M059J (cell line): ENCODE results near the gene OPTC. TPM values are rescaled to one million over a fixed set of nuclear protein-coding genes. Genes with fewer than 3 reads are reported as not detected.
A peak's percentile ranks its signal among the peaks of the same experiment; 100 is the strongest.
"Not testable (repeated sequence)": the region's sequence is repeated elsewhere in the genome, so short reads cannot be mapped to it uniquely, and the experiment has no call there.

Source experiments
- DNase-seq: peaks from one replicate; pipeline ENCODE4 v3.0.0-alpha.2; 2012; ENCODE audit warnings: low read depth
- total RNA-seq: library from RNA; depleted of rRNA; stranded (reverse); fragments of >200 nt; shearing (Covaris generic); gene quantifications from 2 replicates; pipeline ENCODE4 v1.2.3, GENCODE V29; 2014; rRNA removed

The OPTC gene, protein sequence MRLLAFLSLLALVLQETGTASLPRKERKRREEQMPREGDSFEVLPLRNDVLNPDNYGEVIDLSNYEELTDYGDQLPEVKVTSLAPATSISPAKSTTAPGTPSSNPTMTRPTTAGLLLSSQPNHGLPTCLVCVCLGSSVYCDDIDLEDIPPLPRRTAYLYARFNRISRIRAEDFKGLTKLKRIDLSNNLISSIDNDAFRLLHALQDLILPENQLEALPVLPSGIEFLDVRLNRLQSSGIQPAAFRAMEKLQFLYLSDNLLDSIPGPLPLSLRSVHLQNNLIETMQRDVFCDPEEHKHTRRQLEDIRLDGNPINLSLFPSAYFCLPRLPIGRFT
- not detected in 2 replicates for total RNA-seq

DNA sequence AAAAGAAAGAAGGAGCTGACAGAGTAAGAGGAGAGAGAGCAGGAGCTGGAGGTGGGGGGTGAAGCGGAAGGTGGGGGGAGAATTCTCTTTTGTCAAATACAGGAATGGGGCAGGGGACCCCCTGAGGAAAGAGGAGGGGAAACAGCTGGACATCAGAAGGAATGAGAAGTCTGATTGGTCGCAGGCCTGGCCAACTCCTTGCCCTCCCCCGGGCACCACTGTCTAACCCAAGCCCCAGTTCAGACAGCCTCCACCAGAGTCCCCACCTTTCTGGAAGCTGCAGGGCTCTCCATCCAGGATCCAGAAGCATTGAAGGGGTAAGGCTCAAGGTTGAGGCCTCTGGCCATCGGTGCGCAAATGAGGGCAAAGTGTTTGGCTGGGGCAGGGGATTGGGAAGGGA, at the start of gene OPTC:
TSS of gene OPTC (plus strand) at position 253 of the 400 bp plus-strand sequence. CDS start 1,853 bp downstream, outside the sequence.
- no peak for DNase-seq

DNA sequence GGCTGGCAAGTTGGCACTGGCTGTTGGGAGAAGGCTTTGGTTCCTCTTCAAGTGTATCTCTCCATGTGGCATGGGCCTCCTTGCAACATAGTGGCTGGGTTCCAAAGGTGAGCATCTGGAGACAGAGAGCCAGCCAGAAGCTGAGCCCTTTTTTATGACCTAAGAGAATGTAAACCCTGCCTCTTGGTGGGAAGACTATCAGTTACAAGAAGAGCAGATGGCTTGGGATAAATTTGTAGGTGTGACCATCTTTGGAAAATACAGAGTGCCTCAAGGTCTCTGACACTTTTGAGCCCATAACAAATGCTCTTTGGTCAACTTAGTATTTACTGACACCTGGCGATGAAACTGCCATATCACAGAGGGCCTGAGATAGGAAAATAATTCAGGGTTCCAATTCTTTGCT, 49.8 kb upstream of the OPTC start:
- no peak for DNase-seq

DNA sequence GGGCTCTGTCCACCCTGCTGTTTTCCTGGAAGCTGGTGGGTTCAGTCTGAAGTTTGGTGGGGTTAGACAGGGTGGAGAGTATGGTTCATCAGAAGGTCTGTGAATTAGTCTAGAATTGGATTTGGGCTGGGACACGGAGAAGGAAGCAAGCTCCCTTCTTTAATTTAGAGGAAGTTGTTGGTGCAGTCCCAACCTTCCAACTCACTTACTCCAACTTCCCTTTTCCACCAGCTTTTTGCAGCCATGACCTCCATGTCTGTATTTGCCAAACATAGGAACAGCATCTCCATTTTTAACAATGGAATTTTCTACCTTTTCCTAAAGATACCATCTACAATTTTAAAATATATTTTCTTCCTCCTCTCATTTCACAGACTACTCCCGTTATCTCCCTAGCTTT, 46.8 kb upstream of the OPTC start:
- DNase-seq = no peak

DNA sequence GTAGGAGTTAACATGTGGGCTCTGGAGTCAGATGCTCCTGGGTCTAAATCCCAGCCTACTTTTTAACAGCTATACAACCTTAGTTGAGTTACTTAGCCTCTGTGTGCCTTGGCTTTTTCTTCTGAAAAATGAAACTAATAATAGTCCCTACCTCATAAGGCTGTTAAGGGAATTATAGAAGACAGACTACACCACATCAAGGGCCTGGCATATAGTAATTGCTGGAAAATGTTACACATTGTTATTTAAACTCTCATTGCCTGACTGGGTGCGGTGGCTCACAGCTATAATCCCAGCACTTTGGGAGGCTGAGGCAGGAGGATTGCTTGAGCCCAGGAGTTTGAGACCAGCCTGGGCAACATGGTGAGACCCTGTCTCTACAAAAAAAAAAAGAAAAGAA, 46.4 kb upstream of the OPTC start:
- not testable (repeated sequence) for DNase-seq

DNA sequence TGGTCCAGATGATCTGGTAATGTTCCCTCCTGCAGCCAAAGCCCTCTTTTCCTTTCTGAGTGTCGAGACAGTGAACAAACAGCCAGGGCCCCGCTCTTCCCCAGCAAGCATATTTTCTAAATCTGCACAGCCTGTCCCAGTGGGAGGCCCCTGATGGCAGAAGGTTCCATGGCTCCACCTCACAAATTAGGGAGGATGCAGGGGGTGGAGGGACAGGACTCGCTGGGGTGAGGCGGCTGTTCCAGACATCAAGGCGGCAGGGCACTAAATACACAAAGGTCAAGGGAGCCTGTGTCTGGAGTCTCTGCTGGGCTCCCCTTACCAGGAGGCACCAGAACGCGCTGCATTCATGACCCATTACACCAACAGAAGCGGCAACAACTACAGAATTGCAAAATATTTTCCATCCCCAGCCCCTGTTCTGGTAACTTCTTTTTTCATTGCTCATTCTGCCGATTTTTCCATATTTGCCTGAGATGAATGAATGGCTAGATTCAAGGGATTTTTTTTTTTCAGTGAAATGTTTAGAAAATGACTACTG, 45.4 kb upstream of the OPTC start:
- DNase-seq = no peak

DNA sequence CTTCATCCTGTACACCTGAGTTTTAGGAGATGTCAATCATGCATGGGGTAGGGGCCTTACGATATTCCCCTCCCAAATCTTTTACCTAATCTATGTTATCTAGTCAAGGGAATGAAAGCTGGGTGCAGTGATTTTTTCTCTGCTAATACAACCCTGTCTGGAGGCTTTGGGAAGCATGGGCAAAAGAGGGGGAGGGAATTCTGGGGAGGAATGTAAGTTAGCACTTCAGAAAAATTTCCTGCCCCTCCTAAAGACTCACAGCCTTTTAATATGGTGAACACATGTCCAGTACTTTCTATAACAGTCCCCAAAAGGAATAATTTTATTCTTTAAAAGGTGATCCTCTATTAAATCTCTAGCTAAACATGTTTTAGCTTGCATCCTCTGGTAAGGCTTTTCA, 44.0 kb upstream of the OPTC start:
- DNase-seq = no peak

DNA sequence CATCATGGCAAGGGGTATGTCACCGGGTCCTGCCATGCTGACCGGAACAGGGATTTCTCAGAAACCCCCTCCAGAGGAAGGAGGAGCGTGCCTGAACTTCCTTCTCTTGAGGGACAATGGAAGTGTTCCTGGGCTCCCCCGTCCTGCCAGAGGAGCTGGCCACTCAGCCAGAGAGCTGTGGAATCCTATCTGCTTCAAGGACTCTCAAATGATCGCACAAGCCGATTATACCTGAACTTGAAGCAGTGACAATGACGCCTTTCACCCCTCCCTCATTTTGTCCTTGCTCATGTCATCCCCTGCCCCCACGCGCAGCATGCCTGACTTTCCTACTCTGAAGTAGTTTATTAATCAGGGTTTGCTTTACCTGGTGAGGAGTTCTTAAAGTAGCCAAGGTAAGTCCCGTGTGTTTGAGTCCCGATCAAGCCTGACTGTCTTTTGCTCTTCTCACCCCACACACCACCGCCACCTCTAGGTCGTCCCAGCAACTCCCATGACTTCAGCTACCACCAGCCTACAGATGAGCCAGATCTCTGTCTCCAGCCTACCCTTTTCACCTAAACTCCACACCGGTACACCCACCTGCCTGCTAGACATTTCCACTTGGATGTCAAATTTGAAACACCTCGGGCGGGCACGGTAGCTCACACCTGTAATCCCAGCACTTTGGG, 43.3 kb upstream of the OPTC start:
- DNase-seq = no peak

DNA sequence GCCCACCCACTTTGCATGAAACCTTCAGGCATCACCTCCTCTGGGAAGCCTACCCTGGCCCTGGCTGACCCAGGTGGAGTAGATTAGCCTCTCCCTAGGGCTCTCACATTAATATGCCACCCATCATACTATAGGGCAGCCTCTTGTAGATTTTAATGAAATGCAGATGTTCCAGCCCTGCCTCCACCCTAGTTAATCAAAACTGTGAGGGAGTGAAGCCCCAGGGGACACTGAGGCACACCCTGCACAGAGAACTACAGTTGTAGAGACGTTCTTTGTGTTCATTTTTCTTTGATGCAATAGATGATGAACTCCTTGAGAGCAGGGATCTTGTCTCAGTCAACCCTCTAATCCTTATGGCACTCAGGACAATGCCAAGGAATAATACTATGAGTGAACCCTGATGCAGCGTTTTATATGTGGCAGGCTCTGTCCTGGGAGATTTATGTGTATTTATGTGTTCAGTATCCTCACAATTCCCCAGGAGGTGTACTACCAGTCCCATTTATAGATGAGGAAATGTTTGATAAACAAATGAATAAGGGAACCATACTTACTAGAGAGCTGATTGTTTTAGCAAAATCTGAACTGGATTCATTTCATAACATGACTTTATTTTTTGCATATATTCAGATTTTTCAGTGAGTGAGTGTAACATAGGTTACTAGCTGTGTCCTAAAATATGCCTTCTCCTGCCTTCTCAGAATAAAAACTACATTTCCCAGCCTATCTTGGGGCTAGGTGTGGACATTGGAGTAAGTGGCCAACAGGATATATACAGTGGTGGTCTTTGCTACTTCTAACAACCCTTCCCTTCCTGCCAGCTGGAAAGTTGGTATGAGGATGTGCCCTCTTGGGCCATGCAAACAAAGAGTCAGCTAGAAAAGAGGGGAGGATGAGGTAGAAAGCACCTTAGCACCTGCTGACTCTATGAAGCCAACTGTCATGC, 41.8 kb upstream of the OPTC start:
- no peak for DNase-seq

DNA sequence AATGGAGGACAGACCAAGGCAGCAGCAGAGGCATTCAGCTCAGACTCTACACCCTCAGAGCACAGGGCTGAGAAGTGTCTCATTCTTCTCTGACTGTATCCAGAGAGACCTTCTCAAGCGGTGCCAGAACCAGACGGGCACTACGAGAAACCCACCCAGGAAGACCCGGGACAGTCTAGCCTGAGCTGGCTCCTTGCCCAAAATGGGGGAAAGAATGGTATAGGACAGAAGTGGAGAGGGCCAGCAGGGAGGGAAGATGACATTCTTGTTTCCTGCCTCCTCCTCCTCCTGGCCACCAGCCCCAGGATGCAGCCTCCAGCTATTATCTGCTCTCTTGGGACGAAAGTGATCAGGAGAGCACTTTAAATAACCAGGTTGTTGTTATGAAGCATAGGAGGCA, 40.9 kb upstream of the OPTC start:
- no peak for DNase-seq

DNA sequence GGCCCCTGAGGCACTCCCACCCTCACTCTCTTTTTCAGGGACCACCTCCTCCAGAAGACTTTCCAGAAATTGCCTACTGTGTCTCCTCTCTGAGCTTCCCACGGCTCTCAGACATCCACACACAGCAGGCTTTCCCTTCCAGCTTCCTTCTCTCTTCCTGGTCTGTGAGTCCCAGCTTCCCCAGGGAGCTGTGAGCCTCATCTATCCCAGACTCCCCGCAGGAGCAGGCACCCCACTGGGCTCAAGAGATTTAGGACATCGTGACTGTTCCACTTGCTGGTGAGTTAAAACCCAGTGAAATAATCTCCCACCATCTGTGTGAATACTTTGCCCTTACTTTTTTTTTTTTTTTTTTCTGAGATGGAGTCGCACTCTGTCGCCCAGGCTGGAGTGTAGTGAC, 40.3 kb upstream of the OPTC start:
- no peak for DNase-seq

DNA sequence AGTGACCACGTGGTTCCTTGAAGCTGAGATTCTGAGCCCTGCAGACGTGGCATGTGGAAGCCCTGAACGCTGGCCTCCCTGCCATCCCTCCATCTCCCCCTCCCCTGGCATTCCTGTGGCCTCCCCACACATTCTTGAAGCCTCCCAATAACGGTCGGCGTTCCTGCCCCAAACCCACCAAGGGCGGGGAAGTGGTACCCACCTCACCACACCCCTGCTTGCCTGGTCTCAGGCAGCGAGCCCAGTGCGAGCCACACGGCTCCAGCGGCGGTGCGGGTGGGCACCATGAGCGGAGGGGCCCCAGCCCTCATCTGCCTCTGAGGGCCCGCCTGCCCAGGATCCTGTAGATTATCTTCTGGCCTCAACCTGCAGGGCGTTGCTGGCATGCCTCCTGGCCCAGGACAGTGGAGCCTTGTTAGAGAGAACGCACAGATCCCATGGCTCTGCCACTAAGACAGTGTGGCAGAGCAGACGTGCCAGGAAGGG, 38.9 kb upstream of the OPTC start:
- DNase-seq = peak; percentile 90

DNA sequence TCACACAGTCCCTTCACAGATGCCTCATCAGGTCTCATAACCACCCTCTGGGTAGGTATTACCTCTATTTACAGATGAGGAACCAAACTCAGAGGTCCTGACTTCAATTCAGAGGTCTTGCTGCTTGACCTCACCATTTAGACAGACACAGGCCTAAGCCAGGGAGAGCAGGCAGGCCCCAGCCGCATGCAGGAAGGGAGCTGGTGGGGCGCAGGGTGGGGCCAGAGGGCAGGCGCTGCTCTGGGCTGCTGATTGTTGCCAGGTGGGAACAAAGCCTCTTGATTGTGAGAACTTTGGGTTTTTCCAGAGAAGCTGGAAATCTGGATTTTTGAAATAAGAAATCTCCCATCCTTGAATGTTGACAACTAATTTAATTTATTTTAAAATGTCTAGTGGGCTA, 38.2 kb upstream of the OPTC start:
- DNase-seq = peak; percentile 7

DNA sequence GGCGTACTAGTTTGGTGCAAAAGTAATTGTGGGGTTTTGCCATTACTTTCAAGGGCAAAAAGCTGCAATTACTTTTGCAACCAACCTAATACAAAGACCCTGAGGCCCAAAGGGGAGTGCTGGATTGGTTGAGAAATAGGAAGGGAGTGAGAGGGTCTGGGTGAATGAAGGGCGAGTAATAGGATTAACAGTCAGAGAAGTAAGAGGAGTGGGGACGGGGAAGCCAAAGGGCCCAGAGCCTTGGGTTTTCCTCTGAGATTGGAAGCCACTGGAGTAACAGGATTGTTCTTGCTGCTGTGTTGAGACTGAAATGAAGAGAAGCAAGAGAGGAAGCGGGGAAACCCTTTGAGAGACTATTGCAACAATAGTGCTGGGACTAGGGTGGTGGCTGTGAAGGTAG, 37.4 kb upstream of the OPTC start:
- DNase-seq = no peak

DNA sequence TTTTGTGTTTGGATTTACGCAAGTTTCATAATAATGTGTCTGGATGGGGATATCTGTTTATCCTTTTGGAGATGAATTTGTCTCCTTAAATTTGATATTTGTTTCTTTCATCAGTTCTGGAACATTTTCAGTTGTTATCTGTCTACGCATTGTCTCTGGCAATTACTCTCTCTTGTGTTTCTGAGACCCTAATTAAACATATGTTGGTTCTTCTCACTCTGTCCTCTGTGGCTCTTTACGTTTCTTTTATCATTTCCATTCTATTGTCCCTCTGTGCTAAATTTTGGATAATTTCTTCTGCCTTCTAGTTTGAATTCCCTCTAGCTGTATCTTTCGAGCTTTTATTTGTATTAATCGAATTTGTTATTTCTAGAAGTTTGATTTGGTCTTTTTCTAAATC, 35.9 kb upstream of the OPTC start:
- DNase-seq = no peak

DNA sequence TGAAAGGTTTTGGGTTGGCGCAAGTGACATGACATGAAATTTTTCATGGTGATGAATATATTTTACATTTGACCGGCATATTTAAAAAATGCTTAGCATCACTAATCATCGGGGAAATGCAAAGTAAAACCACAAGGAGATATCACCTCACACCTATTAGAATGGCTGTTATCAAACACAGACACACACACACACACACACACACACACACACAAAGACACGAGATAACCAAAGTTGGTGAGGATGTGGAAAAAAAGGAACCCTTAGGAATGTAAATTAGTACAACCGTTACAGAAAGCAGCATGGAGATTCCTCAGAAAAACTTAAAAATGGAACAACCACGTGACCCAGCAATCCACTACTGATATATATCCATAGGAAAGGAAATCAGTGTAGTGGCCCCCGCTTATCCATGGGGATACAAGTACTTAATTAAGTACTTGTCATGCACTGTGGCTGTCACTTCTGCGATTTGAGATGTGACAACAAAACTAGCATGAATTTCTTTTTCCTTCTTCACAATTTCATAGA, 34.2 kb upstream of the OPTC start:
- no peak for DNase-seq

DNA sequence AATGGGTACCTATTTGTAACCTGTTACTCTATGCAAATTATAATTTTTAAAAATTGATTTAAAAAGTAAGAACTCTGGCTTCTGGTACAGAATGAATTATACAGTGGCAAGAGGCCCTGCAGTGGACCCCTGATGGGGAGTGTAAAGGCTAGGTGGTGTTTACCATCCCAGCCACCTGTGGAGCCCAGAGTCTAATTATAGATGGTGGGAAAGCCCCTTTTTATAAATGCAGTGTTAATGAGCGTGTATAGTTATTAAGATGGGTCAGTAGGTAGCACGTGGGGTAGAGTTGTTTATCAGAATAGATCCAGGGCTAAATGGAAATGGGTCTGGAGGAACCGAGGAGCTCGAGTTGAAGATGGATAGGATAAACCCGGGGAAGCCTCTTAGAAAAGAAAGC, 32.2 kb upstream of the OPTC start:
- DNase-seq = no peak

DNA sequence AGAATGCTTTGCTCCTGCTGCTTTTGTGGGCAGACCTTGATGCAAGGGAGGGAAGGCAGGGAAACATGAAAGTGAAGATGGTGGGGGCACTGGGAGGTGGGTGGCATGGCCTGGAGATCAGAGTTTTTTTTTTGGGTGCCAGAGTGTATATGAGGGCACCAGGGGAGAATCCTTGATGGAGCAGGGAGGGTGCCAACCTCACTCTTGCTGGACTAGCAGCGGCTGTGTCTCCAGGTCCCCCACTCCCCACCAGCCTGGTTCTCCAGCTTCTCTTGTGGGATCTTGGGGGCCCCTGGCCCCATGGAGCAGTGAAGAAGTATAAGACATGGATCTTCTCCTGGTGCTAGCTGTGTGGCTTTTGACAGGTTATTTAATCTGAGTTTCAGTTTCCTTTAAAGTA, 31.8 kb upstream of the OPTC start:
- no peak for DNase-seq

DNA sequence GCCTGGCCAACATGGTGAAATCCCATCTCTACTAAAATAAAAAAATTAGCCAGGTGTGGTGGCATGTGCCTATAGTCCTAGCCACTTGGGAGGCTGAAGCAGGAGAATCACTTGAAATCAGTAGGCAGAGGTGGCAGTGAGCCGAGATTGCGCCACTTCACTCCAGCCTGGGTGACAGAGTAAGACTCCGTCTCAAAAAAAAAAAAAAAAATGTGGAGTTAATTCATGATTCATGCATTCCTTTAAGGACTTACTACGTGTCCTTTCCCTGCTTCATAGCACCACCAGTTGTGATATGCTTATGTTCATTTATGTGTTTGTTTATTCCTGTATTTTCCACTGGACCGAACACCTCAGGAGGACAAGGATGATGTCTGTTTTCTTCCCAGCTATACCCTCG, 31.1 kb upstream of the OPTC start:
- peak; percentile 86 for DNase-seq

DNA sequence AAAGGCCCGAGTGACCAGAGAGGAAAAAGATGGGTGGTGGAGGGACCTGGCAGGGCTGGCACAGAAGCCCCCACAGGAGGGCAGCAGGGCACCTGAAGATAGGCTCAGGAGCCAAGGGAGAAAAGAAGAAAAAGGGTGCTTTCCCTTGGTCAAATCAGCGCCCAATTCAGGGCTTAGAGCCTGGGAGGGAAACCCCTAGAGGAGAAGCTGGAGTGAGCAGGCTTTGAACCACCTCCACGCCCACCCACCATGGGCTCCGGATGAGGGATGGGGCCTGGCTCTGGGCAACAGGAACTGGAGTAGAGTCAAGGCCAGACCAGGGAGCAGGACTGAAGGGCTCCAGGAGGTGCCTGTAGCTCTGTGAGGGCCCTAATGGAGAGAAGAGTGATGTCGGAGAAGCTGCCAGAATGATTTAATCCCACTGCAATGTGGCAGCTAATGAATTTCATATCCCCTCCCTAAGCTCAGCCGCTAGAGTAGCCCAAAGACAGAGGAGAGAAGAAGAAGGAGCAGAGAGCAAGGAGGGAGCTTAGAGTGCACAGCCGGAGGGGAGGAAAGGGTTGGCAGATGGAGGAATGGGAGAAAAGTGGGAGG, 30.4 kb upstream of the OPTC start:
- DNase-seq = peak; percentile 61

DNA sequence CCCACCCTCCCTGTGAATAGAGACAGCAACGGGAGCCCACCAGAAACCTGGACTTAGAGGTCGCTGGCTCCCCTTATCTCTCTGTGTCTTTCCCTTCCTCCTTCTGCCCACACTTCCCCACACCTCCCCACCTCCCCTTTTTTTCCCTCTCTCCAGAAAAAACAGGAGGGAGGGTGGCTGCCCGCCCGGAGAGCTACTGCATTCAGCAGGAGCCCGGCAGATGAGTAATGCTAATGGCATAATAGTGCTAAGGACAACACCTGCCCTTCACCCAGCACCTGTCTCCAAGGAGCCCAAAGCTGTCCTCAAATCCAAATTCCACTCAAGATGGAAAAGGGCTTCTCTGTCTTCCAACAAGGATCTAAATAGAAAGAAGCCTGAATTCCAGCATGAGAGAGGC, 29.7 kb upstream of the OPTC start:
- DNase-seq = peak; percentile 67

DNA sequence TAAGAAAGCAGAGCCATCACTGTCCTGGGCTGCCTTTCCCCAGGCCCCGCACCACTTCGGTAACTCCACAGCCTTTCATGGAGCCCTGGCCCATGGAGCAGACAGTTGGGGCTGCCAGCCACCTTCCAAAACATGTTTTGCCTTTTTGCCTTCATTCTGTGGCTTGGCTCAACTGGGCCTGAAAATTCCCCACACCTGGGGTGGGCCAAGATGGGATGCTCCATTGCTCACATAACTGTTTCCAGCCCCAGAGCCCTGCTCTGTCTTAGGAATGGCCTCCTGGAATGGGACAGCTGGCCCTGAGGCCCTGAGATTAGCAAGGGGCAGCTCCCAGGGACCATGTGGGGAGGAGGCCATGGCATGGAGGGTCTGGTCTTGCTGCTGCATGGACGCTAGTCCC, 29.2 kb upstream of the OPTC start:
- DNase-seq = no peak
